ENCODE results near the gene PLA2G4D.
A peak's percentile ranks its signal among the peaks of the same experiment; 100 is the strongest.

Gene PLA2G4D, protein sequence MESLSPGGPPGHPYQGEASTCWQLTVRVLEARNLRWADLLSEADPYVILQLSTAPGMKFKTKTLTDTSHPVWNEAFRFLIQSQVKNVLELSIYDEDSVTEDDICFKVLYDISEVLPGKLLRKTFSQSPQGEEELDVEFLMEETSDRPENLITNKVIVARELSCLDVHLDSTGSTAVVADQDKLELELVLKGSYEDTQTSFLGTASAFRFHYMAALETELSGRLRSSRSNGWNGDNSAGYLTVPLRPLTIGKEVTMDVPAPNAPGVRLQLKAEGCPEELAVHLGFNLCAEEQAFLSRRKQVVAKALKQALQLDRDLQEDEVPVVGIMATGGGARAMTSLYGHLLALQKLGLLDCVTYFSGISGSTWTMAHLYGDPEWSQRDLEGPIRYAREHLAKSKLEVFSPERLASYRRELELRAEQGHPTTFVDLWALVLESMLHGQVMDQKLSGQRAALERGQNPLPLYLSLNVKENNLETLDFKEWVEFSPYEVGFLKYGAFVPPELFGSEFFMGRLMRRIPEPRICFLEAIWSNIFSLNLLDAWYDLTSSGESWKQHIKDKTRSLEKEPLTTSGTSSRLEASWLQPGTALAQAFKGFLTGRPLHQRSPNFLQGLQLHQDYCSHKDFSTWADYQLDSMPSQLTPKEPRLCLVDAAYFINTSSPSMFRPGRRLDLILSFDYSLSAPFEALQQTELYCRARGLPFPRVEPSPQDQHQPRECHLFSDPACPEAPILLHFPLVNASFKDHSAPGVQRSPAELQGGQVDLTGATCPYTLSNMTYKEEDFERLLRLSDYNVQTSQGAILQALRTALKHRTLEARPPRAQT

DNA sequence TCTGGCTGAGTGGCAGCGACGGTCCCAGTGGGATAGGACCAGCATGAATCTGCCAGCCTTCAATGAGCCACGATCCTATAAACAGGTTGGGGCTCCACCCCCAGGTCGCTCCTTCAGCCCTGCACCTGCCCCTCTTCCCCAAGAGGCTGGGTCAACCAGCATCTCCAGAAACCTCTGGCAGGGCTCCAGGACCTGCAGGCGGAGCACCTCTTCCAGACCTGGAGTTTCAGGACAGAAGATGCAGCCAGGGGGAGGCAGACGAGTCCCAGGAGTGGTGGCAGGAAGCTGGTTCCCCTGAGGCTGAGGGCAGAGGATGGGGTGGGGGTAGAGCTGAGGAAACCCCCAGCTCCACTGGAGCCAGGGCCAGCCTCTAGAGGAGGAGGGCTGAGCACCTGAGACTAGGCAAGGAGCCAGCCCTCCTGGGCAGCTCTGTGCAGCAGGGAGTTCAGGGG, at the start of gene PLA2G4D:
Gene PLA2G4D (minus strand): TSS at position 51 of the 452 bp plus-strand sequence. CDS start 103 bp downstream, outside the sequence.
- no peak for DNase-seq (ENCODE audit: low read depth)

DNA sequence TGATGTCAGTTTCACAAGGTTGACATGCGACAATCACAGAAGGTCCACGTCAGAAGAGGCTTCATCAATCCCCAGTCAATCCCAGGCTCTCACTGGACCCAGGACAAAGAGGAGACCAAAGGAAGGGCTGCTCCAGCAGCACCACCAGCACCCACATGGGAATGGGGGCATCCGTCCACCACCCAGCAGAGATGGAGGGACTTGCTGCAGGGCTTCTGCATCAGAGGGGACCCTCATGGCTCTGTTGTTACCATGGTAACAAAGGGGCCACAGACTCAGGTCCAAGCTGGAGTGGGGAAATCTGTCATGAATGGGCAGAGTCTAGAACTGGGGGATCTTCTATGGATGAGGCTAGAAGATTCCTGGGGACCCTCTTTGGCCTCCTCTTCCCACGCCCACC, 49.0 kb upstream of the PLA2G4D start:
- DNase-seq (ENCODE audit: low read depth): no peak

DNA sequence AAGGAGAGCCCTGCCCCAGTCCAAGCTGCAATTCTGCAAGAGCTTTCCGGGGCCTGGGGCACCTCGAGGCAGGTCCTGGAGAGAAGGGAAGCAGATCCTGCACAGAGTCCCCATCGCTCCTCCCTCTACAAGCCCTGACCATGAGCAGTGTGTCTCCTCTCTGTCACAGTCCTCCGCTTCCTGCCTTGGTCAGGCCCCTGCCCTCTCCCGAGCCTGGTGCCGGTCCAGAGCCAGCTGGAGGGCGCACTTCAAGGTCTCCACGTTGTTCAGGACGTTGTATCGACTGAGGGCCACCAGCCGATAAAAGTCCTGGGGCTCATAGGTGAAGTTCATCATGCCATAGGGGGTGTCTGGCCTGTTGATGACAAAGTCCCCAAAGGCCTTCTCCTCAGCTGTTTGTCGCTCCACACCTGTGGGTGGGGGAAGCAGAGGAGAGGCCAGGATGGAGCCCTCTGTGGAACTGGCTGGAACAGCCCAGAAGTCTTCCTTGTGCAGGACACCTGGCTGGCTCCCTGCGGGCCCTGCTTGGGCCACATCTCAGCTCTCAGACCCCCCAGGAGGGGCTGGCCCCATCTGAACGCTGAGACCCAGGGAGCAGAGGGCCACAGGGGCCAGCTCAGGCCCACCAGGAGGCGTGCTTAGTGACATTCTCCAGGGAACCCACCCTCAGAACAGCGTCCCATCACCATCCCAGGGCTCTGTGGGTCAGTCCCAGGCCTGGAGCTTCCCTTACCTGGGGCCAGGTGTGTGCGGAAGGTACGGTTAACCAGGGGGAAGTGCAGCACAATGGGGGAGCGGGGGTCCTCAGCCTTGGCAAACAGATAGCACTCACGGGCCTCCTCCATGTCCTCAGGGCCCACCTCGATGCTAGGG, 47.7 kb upstream of the PLA2G4D start:
- no peak for DNase-seq (ENCODE audit: low read depth)

DNA sequence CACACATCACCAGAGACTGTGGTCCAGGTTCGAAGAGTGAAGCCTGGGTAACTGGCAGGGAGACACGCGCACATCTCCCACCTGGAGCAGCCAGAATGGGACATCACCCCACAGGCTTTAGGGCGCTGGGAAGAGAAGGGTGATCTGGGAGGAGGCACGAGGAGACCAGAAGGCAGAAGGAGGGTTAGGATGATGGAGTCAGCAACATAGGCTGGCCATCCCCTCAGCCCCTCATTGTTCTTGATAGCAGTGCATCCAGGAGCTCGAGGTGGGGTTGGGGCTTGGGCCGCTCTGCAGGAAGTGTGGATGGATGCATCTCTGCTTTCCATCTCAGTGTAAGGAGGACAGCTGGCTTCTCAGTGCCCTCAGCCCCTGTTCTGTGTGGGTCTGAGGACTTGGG, 46.9 kb upstream of the PLA2G4D start:
- DNase-seq (ENCODE audit: low read depth): no peak

DNA sequence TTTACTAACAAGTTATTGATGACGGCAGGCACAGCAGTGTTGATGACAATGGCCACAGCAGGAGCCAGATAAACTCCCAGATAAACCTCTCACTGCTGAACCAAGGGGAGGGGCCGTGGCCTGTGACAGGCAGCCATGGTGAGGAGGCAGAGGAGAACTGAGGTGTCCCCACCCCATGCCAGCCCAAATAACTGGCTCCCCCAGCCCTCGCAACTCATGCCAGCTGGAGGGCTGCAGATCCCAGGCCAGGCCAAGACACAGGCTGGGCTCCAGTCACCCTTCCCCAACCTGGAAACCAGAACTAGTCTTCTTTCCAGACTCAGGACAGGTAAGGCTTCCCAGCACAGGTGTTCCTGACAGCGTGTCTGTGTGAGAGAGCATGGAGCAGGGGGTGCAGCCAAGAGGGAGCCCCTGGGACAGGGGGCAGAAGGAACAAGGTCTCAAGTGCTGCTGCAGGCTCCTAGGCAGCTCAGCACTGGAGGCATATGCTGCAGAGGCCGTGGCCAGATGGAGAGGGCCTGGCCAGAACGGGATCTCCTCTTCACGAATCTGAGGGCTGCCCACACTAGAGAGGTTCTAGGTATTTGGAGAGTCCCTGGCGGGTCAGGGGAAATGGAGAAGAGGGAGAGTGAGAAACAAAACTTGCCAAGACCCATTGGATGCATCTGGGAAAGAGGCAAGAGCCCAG, 46.2 kb upstream of the PLA2G4D start:
- DNase-seq (ENCODE audit: low read depth): no peak

DNA sequence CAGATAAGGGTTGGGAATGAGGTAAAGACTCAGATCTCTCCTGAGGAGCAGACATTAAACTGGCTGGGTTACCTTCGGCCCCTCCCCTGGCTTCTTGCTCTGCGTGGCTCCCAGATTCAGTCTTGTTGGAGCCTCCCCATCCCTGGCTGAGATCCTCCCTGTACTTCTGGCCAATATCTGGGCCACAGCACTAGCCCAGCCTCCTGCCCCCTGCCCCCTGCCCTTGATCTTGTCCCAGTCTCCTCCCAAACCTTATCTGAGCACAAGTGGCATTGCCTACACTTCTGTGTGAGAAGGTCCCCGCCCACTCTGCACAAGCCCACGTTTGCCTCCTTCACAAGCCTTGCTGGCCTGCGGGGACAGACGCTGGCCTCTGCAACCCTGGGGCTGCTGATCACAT, 45.2 kb upstream of the PLA2G4D start:
- DNase-seq (ENCODE audit: low read depth): no peak

DNA sequence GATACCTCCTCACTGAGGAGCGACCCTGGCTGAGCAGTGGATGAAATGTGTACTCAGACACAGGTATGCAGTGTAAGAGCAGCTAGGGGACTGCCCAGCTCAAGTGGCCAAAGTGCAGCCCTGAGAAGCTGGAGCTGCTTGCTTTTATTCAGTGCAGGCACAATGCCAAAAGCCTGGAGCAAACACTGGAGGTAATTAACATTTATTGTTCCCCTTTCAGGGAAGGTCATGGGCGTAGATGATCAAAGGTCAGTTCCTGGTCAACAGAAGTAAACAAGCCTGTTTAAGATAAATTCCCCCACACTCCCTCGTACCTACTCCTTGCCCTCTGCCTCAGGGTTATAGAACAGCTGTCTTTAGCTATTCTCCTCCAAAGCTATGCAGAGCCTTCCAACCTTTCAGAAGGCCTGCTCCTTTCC, 44.6 kb upstream of the PLA2G4D start:
- no peak for DNase-seq (ENCODE audit: low read depth)

DNA sequence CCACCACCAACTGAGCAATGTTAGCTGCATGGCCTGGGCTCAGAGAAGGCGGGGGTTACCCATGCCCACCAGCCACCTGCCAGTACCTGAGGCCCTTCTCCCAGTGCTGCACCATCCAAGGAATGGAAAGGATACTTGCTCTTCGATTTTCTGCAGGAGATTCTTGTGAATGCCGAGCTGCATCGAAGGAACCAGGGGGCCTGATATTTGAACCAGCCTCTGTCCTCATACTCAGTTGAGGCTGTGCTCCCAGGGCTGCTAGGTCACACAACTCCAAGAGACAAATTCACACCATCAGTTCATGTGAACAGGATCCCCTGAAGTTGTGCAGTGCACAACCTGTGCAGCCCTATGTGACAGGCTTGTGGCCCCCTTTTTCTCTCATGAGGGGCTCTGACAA, 44.0 kb upstream of the PLA2G4D start:
- no peak for DNase-seq (ENCODE audit: low read depth)

DNA sequence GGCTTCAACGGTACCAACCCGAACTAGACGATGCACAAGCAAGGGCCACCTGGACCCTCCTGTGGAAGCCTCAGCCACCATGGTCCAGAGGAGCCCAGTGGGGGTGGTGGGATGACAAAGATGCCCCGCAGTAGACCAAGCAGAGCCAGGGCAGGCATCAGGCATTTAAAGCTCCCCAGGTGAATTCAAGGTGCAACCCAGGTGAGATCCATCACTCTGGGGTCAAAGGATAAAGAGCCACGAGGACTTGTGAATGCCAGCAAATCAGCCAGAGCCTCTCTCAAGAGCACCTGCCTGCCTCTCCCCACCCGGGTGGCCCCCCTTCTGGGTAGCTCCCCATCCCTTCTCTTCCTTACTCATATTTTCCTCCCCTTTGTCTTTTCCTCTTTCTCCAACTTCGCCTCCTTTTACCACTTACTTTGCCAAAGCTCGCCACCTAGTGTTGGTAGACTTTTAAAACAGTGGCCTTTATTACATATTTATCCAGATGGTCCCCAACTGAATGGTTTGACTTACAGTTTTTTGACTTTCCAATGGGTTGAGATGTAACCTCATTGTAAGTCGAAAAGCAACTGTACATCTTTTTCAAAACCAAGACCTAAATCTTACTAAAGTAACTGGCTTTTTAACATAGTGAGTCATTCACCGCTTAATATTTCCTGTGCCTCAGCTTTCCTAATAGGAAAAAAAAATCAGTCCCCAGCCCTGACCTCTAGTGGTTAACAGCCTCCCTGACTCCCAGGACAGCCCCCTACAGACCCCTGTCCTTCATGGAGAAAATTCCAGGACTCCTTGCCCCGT, 43.3 kb upstream of the PLA2G4D start:
- DNase-seq (ENCODE audit: low read depth): no peak

DNA sequence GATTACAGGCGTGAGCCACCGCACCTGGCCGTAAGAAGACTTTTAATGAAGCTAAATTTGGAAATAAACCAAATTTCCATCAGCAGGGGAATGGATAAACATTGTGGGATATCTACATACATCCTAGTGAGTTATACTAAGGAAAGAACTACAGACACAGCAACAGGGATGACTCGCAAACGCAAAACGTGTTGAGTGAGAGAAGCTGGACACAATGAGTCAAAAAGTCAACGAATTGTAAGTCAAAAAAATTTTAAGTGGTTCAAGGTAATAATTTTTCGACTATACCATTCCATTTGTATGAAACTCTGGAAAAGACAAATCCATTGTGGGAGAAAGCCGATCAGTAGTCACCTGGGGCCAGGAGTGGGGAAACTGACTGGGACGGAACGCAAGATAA, 42.2 kb upstream of the PLA2G4D start:
- DNase-seq (ENCODE audit: low read depth): no peak

DNA sequence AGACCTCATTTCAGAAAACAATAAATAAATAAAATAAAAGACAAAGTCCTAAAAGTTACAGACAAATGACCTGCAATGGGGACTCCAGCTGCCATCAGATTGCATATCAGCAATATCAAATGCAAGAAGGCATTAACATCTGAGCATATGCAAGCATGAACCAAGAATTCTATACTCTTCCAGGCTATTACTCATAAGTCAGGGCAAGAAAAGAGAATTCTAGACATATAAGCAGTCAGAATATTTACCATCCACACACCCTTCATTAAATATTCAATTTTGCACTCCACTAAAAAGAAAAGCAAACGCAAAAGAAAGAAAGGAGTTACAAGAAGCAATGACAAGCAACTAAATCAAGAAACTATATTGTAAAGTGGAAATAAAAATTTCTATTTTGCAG, 41.0 kb upstream of the PLA2G4D start:
- DNase-seq (ENCODE audit: low read depth): no peak

DNA sequence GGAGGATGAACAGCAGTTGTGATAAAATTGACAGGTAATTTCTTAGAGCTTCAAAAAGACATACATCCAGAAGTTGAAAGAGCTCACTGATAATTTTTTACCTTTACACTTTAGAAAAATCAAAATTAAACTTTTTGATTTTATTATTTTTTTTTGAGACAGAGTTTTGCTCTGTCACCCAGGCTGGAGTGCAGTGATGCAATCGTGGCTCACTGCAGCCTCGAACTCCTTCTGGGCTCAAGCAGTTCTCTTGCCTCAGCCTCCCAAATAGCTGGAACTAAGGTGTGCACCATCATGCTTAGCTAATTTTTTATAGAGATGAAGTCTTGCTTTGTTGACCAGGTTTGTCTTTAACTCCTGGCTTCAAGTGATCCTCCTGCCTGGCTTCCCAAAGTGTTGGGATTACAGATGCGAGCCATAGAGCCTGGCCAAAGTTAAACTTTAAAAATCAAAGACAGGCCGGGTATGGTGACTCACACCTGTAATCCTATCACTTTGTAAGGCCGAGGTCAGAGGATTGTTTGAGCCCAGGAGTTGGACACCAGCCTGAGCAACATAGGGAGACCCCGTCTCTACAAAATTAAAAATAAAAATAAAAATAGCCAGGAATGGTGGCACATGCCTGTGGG, 40.4 kb upstream of the PLA2G4D start:
- no peak for DNase-seq (ENCODE audit: low read depth)

DNA sequence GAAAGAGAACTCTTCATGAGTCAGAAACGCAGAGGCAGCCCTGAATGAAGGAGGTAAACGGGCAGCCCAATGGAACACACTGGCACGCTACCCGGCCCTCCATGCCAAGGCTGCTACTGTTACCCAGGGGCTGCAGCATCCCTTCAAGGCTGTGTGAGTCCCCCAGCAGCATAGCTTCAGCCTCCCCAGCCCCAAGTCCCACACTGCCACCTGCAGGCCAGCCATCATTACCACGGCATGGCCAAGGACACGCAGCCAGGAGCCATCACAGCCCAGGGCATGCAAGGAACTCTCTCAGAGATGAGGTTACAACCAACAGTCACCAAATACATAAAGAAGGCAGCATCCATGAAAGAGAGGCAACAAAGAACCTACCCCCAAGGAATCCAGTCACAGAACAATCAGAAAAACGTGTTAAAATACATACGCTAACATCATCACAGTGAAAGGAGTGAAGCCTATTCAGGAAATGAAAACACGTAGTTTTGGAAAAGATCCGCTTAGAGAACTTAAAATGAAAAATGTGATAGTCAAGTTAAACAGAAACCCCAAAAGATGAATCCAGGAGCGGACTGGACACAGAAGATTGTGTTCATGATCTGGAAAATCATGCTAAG, 39.6 kb upstream of the PLA2G4D start:
- DNase-seq (ENCODE audit: low read depth): peak; percentile 30

DNA sequence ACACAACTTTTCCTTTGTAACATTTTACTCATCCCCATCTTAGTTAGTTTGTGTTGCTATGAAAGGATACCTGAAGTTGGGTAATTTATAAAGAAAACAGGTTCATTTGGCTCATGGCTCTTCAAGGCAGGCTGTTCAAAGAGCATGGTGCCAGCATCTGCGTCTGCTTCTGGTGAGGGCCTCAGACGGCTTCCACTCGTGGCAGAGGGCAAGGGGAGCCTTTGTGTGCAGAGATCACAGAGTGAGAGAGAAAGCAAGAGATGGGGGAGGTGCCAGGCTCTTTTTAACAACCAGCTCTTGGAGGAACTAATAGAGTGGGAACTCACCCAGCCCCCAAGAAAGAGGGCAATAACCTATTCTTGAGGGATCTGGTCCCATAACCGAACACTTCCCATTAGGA, 39.0 kb upstream of the PLA2G4D start:
- DNase-seq (ENCODE audit: low read depth): no peak

DNA sequence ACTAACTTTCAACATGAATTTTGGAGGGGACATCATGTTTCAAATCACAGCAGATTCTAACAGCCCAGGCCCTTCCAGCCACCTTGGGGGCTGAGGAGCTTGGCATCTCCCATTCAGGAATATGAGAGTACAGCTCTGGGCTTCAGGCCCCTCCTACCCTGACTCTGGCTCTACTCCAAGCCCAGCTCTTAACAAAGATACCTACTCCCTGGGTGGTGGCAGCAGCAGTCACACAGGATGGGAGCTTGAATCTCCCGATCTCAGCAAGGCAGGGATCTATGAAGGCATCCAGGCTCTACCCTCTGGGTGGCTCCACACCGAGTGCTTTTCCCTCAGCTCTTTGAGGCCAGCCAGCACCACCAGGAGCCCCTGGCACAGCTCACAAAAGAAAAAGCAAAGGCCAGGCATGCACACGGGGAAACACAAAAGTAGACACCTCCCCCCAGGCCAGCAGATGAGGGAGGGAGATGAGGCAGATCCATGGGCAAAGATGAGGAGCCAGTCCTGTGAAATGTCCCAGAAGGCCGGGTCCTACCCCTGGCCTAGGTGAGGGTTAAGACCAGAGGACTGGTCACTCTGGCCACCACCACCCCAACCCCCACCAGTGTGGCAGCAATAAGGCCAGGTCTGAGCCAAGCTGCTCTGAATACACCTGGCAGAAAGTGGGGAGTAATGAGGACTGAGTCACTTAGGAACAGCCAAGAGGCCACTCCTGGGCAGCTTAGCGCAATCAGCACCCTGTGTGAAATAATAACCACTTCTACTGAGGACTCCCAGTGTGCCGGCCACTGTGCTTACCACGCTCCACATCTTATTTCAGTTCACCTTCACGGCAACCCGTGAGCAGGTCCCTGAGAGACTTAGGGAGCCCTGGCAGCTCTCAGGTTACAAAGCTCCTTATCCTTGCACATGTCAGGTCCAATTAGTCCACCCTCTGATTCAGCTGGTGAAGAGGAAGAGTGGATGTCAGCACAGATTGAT, 37.8 kb upstream of the PLA2G4D start:
- DNase-seq (ENCODE audit: low read depth): no peak

DNA sequence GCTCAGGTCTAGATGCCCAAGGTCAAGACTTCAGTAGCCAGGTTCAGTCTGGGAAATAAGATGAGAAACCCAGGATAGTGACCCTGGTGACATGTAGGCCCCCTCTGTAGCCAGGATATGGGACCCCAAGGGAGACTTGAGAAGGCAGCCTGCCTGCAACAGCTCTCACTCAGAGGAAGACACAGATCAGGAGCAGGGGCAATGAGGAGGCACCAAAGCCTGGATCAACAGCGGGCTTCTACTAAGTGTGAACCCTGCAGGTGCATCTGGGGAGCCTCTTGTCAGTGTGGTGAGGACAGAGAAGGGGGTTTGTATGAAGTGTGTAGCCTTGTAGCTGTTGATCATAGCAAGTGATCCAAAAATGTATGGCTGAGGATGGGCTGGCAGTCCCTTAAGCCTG, 36.6 kb upstream of the PLA2G4D start:
- DNase-seq (ENCODE audit: low read depth): no peak

DNA sequence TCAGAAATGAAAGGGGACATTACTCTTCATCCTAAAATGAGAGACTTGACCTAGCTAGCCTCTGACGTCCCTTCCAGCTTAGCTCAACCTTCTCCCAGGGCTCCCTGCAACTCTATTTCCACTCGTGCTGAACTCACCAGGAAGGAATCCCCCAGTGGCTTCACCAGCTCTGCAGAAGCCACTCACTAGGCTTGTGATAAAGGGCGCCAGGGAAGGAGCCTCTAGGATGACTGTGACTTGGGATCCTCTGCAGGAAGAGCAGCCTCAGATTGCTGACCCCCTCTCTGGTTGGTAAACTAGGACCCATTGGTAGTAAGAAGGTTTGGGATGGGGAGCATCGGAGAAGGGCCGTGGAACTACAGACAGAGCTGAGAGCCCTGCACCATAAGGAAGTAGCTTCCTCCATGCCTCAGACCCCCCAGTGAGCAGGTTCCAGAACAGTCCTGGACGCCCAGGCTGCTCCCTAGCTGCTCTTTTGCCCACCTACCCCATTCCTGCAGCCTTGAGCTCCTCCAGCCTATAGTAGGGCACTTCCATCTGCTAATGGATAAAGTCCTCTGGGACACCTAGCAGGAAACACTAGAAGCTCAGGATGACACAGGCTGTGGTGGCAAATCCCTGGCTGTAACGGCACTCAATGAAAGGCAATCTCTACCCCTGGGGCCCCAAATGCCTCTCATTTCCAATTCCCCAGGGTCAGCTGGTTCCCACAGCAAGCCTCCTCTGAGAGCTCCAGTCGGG, 36.1 kb upstream of the PLA2G4D start:
- DNase-seq (ENCODE audit: low read depth): no peak

DNA sequence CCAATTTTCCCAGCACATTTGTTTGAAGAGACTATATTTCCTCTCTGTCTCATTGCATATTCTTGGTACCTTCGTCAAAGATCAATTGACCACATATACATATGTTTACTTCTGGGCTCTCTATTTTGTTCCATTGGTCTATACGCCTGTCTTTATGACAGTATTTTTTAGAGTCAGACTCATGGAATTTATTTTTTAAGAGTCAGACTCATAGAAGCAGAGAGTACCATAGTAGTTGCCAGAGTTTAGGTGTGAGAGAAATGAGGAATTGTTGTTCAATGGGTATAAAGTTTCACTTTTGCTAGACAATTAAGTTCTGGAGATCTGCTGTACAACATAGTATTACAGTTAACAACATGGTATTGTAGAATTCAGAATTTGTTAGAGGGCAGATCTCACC, 35.0 kb upstream of the PLA2G4D start:
- no peak for DNase-seq (ENCODE audit: low read depth)

All from activated T-cell treated with anti-CD3 and anti-CD28 coated beads for 24 hours (primary cell).